ENCODE measurements around the gene C3orf38. TPM values are rescaled to one million over a fixed set of nuclear protein-coding genes. Genes with fewer than 3 reads are reported as not detected.

C3orf38 gene
- total RNA-seq, 4 donors from 2014 or later, result 6.0 to 14.5 (median 8.5) TPM

DNA sequence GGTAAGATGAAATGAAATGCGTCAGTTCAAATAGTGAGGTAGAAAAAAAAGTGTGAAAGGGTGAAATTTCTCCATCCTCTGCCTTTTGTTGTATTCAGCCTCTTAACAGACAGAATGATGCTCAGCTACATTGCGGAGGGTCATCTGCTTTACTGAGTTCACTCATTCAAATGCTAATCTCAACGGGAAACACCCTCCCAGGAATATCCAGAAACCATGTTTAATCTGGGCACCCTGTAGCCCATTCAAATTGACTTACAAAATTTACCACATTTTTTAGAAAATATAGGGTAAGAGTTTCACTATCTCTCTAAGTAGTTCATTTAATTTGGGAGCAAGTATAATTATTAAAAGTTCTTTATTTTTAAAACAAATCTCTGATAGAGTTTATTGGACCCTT is 42.9 kb downstream of the C3orf38 start:
- H3K4me3 ChIP-seq, result no peak overlapping the region
- no peak for ATAC-seq
- intact Hi-C loops (cut with DNase I; ENCODE audit: low total_unique reads), result no loop called here
- in situ Hi-C loops (cut with MboI; ENCODE audit: low sequenced_read_pairs in 4 of 4), result no loop called here
- TF ChIP-seq, protein P1, sequence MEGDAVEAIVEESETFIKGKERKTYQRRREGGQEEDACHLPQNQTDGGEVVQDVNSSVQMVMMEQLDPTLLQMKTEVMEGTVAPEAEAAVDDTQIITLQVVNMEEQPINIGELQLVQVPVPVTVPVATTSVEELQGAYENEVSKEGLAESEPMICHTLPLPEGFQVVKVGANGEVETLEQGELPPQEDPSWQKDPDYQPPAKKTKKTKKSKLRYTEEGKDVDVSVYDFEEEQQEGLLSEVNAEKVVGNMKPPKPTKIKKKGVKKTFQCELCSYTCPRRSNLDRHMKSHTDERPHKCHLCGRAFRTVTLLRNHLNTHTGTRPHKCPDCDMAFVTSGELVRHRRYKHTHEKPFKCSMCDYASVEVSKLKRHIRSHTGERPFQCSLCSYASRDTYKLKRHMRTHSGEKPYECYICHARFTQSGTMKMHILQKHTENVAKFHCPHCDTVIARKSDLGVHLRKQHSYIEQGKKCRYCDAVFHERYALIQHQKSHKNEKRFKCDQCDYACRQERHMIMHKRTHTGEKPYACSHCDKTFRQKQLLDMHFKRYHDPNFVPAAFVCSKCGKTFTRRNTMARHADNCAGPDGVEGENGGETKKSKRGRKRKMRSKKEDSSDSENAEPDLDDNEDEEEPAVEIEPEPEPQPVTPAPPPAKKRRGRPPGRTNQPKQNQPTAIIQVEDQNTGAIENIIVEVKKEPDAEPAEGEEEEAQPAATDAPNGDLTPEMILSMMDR (IDR thresholded peaks at IDR 0.05 in 4 of 5, conservative IDR thresholded peaks at IDR 0.05 in 1 of 5), result no peak
- TF ChIP-seq POLR2A (IDR thresholded peaks at IDR 0.05), result no peak
- H3K27me3 ChIP-seq, result no peaks in the 10 kb centered on the region
- DNase-seq, result no peak
- H3K27ac ChIP-seq, result no peak overlapping the region
- H3K9me3 ChIP-seq, result no peaks in the 10 kb centered on the region
- H3K36me3 ChIP-seq, result no peaks in the 10 kb centered on the region
- H3K4me1 ChIP-seq, result no peaks in the 10 kb centered on the region

DNA sequence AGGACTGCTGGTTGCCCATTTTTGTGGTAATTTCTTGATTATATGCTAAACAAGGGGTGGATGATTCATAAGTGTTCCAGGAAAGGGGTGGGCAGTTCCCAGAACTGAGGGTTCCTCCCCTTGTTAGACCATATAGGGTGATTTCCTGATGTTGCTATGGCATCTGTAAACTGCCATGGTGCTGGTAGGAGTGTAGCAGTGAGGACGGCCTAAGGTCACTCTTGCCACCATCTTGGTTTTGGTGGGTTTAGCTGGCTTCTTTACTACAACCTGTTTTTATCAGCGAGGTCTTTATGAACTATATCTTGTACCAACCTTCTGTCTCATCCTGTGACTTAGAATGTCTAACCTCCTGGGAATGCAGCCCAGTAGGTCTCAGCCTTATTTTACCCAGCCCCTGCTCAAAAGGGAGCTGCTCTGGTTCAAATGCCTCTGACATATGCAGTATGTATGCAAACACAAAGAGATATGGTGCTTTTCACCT is 46.2 kb downstream of the C3orf38 start:
- Histone ChIP-seq H3K27ac (no peak overlapping the region), H3K4me3 (no peak overlapping the region), H3K36me3 (no peaks in the 10 kb centered on the region), H3K27me3 (no peaks in the 10 kb centered on the region), H3K9me3 (no peaks in the 10 kb centered on the region), H3K4me1 (no peaks in the 10 kb centered on the region)
- TF ChIP-seq, protein P1 (IDR thresholded peaks at IDR 0.05 in 4 of 5, conservative IDR thresholded peaks at IDR 0.05 in 1 of 5), result no peak
- TF ChIP-seq POLR2A (IDR thresholded peaks at IDR 0.05), result no peak
- in situ Hi-C loops (cut with MboI; ENCODE audit: low sequenced_read_pairs in 4 of 4), result no loop called here
- DNase-seq (no peak), ATAC-seq (no peak)
- intact Hi-C loops (cut with DNase I; ENCODE audit: low total_unique reads), result no loop called here

DNA sequence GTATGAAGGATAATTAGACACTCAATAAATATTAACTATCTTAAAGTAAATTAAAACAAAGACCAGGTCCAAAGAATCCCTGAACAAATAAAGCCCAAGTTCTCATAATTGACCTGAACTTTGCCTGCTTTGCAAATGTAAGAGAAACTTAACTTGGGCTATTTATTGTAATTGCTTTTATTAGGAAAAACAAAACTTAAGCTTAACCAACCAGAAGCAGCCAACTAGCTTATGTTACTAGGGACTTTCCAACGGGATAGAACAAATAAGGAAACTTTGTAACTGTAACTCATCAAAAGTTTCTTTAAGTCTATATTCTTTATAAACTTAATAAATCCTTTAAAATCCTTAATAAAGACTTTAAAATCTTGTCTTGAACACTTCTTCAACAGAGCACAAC is 48.4 kb downstream of the C3orf38 start:
- Histone ChIP-seq H3K36me3 (no peaks in the 10 kb centered on the region), H3K4me3 (no peak overlapping the region), H3K4me1 (no peaks in the 10 kb centered on the region), H3K9me3 (no peaks in the 10 kb centered on the region), H3K27ac (no peak overlapping the region), H3K27me3 (no peaks in the 10 kb centered on the region)
- no peak for TF ChIP-seq POLR2A (IDR thresholded peaks at IDR 0.05)
- TF ChIP-seq, protein P1 (IDR thresholded peaks at IDR 0.05 in 4 of 5, conservative IDR thresholded peaks at IDR 0.05 in 1 of 5), result no peak
- in situ Hi-C loops (cut with MboI; ENCODE audit: low sequenced_read_pairs in 4 of 4) (no loop called here), intact Hi-C loops (cut with DNase I; ENCODE audit: low total_unique reads) (no loop called here)
- ATAC-seq (no peak), DNase-seq (no peak)

DNA sequence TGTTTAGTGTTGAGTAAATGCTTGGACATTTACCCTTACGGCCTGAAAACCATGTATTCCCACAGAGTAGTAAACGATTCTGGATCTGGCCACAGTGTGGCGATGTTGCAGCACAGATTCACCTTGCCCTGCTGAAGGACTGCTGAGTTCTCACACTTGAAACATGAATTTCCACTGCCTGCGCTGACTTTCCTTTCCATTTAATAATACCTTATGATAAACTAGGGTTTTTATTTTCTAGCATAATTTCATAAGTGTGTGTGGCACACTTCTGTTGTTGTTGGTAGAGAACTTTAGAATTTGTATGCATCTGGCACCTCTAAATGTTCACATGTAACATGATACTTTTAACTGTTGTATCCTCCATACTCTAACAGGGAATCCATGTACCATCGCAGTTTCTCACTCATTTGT is 53.9 kb downstream of the C3orf38 start:
- H3K36me3 ChIP-seq, result no peaks in the 10 kb centered on the region
- H3K4me3 ChIP-seq, result peak overlapping the region in 1 of 4 donors; percentile 14
- no peaks in the 10 kb centered on the region for H3K4me1 ChIP-seq
- no peaks in the 10 kb centered on the region for H3K27me3 ChIP-seq
- intact Hi-C loops (cut with DNase I; ENCODE audit: low total_unique reads) (loop anchor here (5.0 to 10.0 kb wide), 2 partner anchors 894 to 1981 kb away; no protein-coding TSS in a partner anchor), in situ Hi-C loops (cut with MboI; ENCODE audit: low sequenced_read_pairs in 4 of 4) (loop anchor here (10.0 to 25.0 kb wide), 4 partner anchors 884 to 1984 kb away; no protein-coding TSS in a partner anchor)
- H3K9me3 ChIP-seq, result no peaks in the 10 kb centered on the region
- no peak for TF ChIP-seq POLR2A (IDR thresholded peaks at IDR 0.05)
- TF ChIP-seq, protein P1 (IDR thresholded peaks at IDR 0.05 in 4 of 5, conservative IDR thresholded peaks at IDR 0.05 in 1 of 5), result peak; percentile 30 to 79 (median 60)
- ATAC-seq, result peak; percentile 73 to 86
- DNase-seq, result peak; percentile 5 to 44
- no peak overlapping the region for H3K27ac ChIP-seq

Other genes starting within 250 kb of the C3orf38 start
- gene CGGBP1, start 91.0 kb upstream of the C3orf38 start, total RNA-seq, result 10 to 100 TPM; 25.9 to 47.3 (median 41.7) TPM
- 10 to 100 TPM in 2 of 4 donors, 1 to 10 TPM in 2; 7.8 to 12.5 (median 9.8) TPM for gene ZNF654, start 90.7 kb upstream of the C3orf38 start, total RNA-seq